Prostate gland (tissue), 2 donors: ENCODE data around the gene PSME1.

Source experiments
- CTCF ChIP-seq, 4 experiments: fragments of 200-600 bp in 2 of 4; fragments of 450-650 bp in 2 of 4; sonication (generic) in 2 of 4; IDR thresholded peaks; 1 replicate in 3 of 4; 2 replicates in 1 of 4; pipeline ENCODE4 v1.5.1; 2016 to 2019; ENCODE audit warnings: antibody characterized with exemption in 4 of 4, mild to moderate bottlenecking in 2 of 4, moderate library complexity in 2 of 4
- POLR2AphosphoS5 ChIP-seq: sonication (generic); formaldehyde crosslinking; IDR thresholded peaks from one replicate; pipeline ENCODE4 v1.6.1; 2017; ENCODE audit warnings: antibody characterized with exemption

GRCh38 chr14:24098927-24099813, 36.8 kb upstream of the PSME1 start:
- no peak for TF ChIP-seq CTCF (IDR thresholded peaks at IDR 0.05)
- TF ChIP-seq POLR2AphosphoS5, result no peak
